H9 (cell line): ENCODE measurements around the gene MATK. TPM values are rescaled to one million over a fixed set of nuclear protein-coding genes. Genes with fewer than 3 reads are reported as not detected.

Experiments used
- DNase-seq: peaks from one replicate; pipeline ENCODE4 v3.0.0-alpha.2; 2017
- H2AFZ ChIP-seq: one replicate; pipeline ENCODE4 v1.6.1; 2013; ENCODE audit warnings: mild to moderate bottlenecking, low read length, control low read depth, moderate library complexity
- H2AK5ac ChIP-seq: 2 replicates; pipeline ENCODE4 v1.6.1; 2013; ENCODE audit warnings: low read length, control low read depth, mixed read lengths; ENCODE audit not compliant: insufficient read length
- H2BK120ac ChIP-seq: one replicate; pipeline ENCODE4 v1.6.1; 2013; ENCODE audit warnings: low read depth, mild to moderate bottlenecking, low read length, control low read depth, inconsistent platforms; ENCODE audit not compliant: poor library complexity, severe bottlenecking
- H2BK12ac ChIP-seq: 2 replicates; pipeline ENCODE4 v1.6.1; 2013; ENCODE audit warnings: low read length, control low read depth, mixed read lengths, low read depth; ENCODE audit not compliant: insufficient read length
- H2BK15ac ChIP-seq: 2 replicates; pipeline ENCODE4 v1.6.1; 2013; ENCODE audit warnings: low read depth, low read length, control low read depth
- H2BK20ac ChIP-seq: one replicate; pipeline ENCODE4 v1.6.1; 2013; ENCODE audit warnings: low read depth, mild to moderate bottlenecking, low read length, control low read depth, inconsistent platforms; ENCODE audit not compliant: poor library complexity, severe bottlenecking
- H2BK5ac ChIP-seq: 2 replicates; pipeline ENCODE4 v1.6.1; 2013; ENCODE audit warnings: low read length, control low read depth, mixed read lengths; ENCODE audit not compliant: insufficient read length
- H3K14ac ChIP-seq: 2 replicates; pipeline ENCODE4 v1.6.1; 2013; ENCODE audit warnings: low read length, control low read depth; ENCODE audit not compliant: insufficient read depth
- H3K18ac ChIP-seq: 2 replicates; pipeline ENCODE4 v1.6.1; 2013; ENCODE audit warnings: low read depth, mild to moderate bottlenecking, mixed read lengths, low read length, control low read depth; ENCODE audit not compliant: insufficient read length
- H3K23ac ChIP-seq: 2 replicates; pipeline ENCODE4 v1.6.1; 2013; ENCODE audit warnings: low read length, control low read depth, mixed read lengths, low read depth; ENCODE audit not compliant: insufficient read length
- H3K23me2 ChIP-seq: 2 replicates; pipeline ENCODE4 v1.6.1; 2013; ENCODE audit warnings: low read depth, mild to moderate bottlenecking, mixed read lengths, low read length, control low read depth; ENCODE audit not compliant: insufficient read length, poor library complexity, severe bottlenecking
- H3K27ac ChIP-seq: 2 replicates; pipeline ENCODE4 v1.5.1; 2013; ENCODE audit warnings: low read length, control low read depth, mixed read lengths, low read depth; ENCODE audit not compliant: insufficient read length
- H3K27me3 ChIP-seq: 2 replicates; pipeline ENCODE4 v1.6.1; 2013; ENCODE audit warnings: low read length, control low read depth, inconsistent platforms; ENCODE audit not compliant: insufficient read depth
- H3K4ac ChIP-seq: 2 replicates; pipeline ENCODE4 v1.6.1; 2013; ENCODE audit warnings: low read depth, mild to moderate bottlenecking, control low read depth, inconsistent platforms, low read length, moderate library complexity
- H3K4me1 ChIP-seq: 2 replicates; pipeline ENCODE4 v1.6.1; 2013; ENCODE audit warnings: low read length, control low read depth, inconsistent platforms; ENCODE audit not compliant: insufficient read depth
- H3K4me2 ChIP-seq: 2 replicates; pipeline ENCODE4 v1.6.1; 2013; ENCODE audit warnings: low read length, control low read depth, mixed read lengths; ENCODE audit not compliant: insufficient read length, insufficient read depth
- H3K56ac ChIP-seq: 2 replicates; pipeline ENCODE4 v1.6.1; 2013; ENCODE audit warnings: low read depth, mild to moderate bottlenecking, mixed read lengths, low read length, control low read depth; ENCODE audit not compliant: insufficient read length
- H3K79me1 ChIP-seq: 2 replicates; pipeline ENCODE4 v1.6.1; 2013; ENCODE audit warnings: low read depth, mild to moderate bottlenecking, moderate library complexity, low read length, control low read depth, inconsistent platforms; ENCODE audit not compliant: insufficient read depth, poor library complexity, severe bottlenecking
- H3K79me2 ChIP-seq: 2 replicates; pipeline ENCODE4 v1.6.1; 2013; ENCODE audit warnings: low read length, control low read depth, inconsistent platforms; ENCODE audit not compliant: insufficient read depth
- H3K9ac ChIP-seq: 2 replicates; pipeline ENCODE4 v1.6.1; 2013; ENCODE audit warnings: low read length, control low read depth, mixed read lengths; ENCODE audit not compliant: insufficient read length; ENCODE audit errors: extremely low read depth
- H3K9me3 ChIP-seq: one replicate; pipeline ENCODE4 v1.6.1; 2013; ENCODE audit warnings: low read depth, low read length, inconsistent platforms; ENCODE audit not compliant: control insufficient read depth
- H3T11ph ChIP-seq: one replicate; pipeline ENCODE4 v1.6.1; 2013; ENCODE audit warnings: mild to moderate bottlenecking, low read length, control low read depth, inconsistent platforms
- H4K20me1 ChIP-seq: one replicate; pipeline ENCODE4 v1.6.1; 2013; ENCODE audit not compliant: control insufficient read depth, insufficient read length, insufficient read depth
- H4K5ac ChIP-seq: 2 replicates; pipeline ENCODE4 v1.6.1; 2013; ENCODE audit warnings: low read depth, mild to moderate bottlenecking, mixed read lengths, low read length, control low read depth; ENCODE audit not compliant: insufficient read length
- H4K8ac ChIP-seq: replicated peaks from 2 replicates; pipeline ENCODE4 v1.6.1; 2013; ENCODE audit warnings: low read length, control low read depth, mixed read lengths, low read depth; ENCODE audit not compliant: insufficient read length
- H4K91ac ChIP-seq: 2 replicates; pipeline ENCODE4 v1.6.1; 2013; ENCODE audit warnings: low read depth, mild to moderate bottlenecking, moderate library complexity, mixed read lengths, low read length, control low read depth; ENCODE audit not compliant: insufficient read length
- H3K27ac Mint-ChIP-seq, 3 experiments: 2 replicates in 2 of 3; 3 replicates in 1 of 3; pipeline ENCODE4 v1.8.0; 2020 to 2021; ENCODE audit warnings: mixed read lengths in 3 of 3, mild to moderate bottlenecking in 1 of 3, moderate library complexity in 1 of 3
- H3K27me3 Mint-ChIP-seq: 2 replicates; pipeline ENCODE4 v1.8.0; 2021; ENCODE audit warnings: low read depth, mild to moderate bottlenecking, moderate library complexity, mixed read lengths
- H3K36me3 Mint-ChIP-seq, 3 experiments: 2 replicates in 2 of 3; 3 replicates in 1 of 3; pipeline ENCODE4 v1.8.0; 2020 to 2021; ENCODE audit warnings: low read depth in 3 of 3, mixed read lengths in 3 of 3; ENCODE audit not compliant: insufficient read depth in 1 of 3
- H3K4me1 Mint-ChIP-seq, 2 experiments: 2 replicates each; pipeline ENCODE4 v1.8.0; 2020; ENCODE audit warnings: mixed read lengths in 2 of 2
- H3K4me3 Mint-ChIP-seq, 2 experiments: 2 replicates in 1 of 2; 3 replicates in 1 of 2; pipeline ENCODE4 v1.8.0; 2020 to 2021; ENCODE audit warnings: mild to moderate bottlenecking in 2 of 2, mixed read lengths in 2 of 2, moderate library complexity in 1 of 2
- H3K9me3 Mint-ChIP-seq, 2 experiments: 2 replicates in 1 of 2; 3 replicates in 1 of 2; pipeline ENCODE4 v1.8.0; 2020; ENCODE audit warnings: mild to moderate bottlenecking in 2 of 2, mixed read lengths in 2 of 2, moderate library complexity in 1 of 2
- CTCF ChIP-seq: fragments of 200-600 bp; sonication (generic); conservative IDR thresholded peaks from 3 replicates; pipeline ENCODE4 v1.8.0; 2021; ENCODE audit warnings: antibody characterized with exemption, mild to moderate bottlenecking
- WGBS: extraction: QIAGEN DNeasy Blood & Tissue Kit; methylation state at CpG from one replicate; pipeline ENCODE4 v1.1.7; 2013; ENCODE audit warnings: missing lambda C conversion rate, low lambda C conversion rate, mixed read lengths; ENCODE audit not compliant: insufficient read length; ENCODE audit errors: extremely low coverage; 5-methylcytosine and 5-hydroxymethylcytosine counted together
- total RNA-seq: library from RNA; stranded (reverse); gene quantifications from 2 replicates; pipeline ENCODE4 v1.2.1, GENCODE V29; 2021

MATK gene
- total RNA-seq, 1 experiment from 2014 or later, result 13.5 TPM

- Mint-ChIP-seq H3K4me3 (no peak overlapping the region), H3K36me3 (peaks cover 7 to 32% (median 27%) of the 10 kb centered on the region in 3 experiments; a peak in 6 of 7 replicates), H3K9me3 (no peaks in the 10 kb centered on the region), H3K27me3 (no peaks in the 10 kb centered on the region), H3K4me1 (no peaks in the 10 kb centered on the region), H3K27ac (no peak overlapping the region)
- Histone ChIP-seq H3K56ac (no peak overlapping the region), H3K79me2 (no peaks in the 10 kb centered on the region), H3K4ac (no peak overlapping the region), H3K4me1 (no peaks in the 10 kb centered on the region), H2BK5ac (no peak overlapping the region), H3K18ac (no peak overlapping the region), H2BK120ac (no peak overlapping the region), H3T11ph (no peak overlapping the region), H3K23ac (no peak overlapping the region), H4K8ac (no peak overlapping the region), H4K5ac (no peak overlapping the region), H2AFZ (no peak overlapping the region), H2BK12ac (no peak overlapping the region), H3K79me1 (no peaks in the 10 kb centered on the region), H3K27me3 (no peaks in the 10 kb centered on the region), H3K27ac (no peak overlapping the region), H3K4me2 (no peak overlapping the region), H3K9ac (no peak overlapping the region), H3K23me2 (no peaks in the 10 kb centered on the region), H3K9me3 (no peaks in the 10 kb centered on the region), H2BK15ac (no peak overlapping the region), H2AK5ac (no peak overlapping the region), H4K91ac (no peak overlapping the region), H2BK20ac (no peak overlapping the region), H4K20me1 (no peaks in the 10 kb centered on the region), H3K14ac (no peak overlapping the region)
- WGBS, result no CpG with 5 or more reads among the region's 25 CpGs
- no peak for DNase-seq
- TF ChIP-seq CTCF, result no peak
Observed at GRCh38 chr19:3752492-3752891, 33.7 kb downstream of the MATK start.
